Right renal cortex interstitium (tissue), 3 donors: ENCODE results near the gene HACD4. TPM values are rescaled to one million over a fixed set of nuclear protein-coding genes. Genes with fewer than 3 reads are reported as not detected.
"Not testable (repeated sequence)": the region's sequence is repeated elsewhere in the genome, so short reads cannot be mapped to it uniquely, and the experiment has no call there.

Experiments used
- DNase-seq, 3 donors: peaks; one replicate each; pipeline ENCODE4 v3.0.0-alpha.2; 2013; ENCODE audit warnings: low read depth in 3 of 3, low spot score in 2 of 3
- polyA plus RNA-seq, 3 donors: library from polyadenylated mRNA; unstranded; fragments of 120-200 nt; gene quantifications; one replicate each; pipeline ENCODE4 v1.2.1, GENCODE V29; 2013; ENCODE audit not compliant: insufficient read length in 3 of 3

The HACD4 gene
- polyA plus RNA-seq, 3 donors: 2.8 to 3.4 (median 3.1) TPM

DNA sequence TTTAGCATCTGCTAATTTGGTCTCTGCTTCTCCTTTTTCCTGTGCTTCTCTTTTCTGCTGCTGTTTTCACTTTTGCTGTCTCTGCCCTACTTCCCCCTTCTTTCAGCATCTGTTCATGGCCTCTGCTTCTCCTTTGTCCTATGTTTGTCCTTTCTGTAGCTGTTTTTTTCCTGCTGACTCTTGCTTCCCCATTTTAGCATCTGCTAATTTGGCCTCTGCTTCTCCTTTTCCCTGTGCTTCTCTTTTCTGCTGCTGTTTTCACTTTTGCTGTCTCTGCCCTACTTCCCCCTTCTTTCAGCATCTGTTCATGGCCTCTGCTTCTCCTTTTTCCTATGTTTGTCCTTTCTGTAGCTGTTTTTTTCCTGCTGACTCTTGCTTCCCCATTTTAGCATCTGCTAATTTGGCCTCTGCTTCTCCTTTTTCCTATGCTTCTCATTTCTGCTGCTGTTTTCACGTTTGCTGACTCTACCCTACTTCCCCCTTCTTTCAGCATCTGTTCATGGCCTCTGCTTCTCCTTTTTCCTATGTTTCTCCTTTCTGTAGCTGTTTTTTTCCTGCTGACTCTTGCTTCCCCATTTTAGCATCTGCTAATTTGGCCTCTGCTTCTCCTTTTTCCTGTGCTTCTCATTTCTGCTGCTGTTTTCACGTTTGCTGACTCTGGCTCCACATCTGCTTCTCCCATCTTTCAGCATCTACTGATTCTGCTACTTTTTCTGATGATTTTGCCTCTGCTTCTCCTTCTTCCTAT, 57.1 kb downstream of the HACD4 start:
- DNase-seq: not testable (repeated sequence)

DNA sequence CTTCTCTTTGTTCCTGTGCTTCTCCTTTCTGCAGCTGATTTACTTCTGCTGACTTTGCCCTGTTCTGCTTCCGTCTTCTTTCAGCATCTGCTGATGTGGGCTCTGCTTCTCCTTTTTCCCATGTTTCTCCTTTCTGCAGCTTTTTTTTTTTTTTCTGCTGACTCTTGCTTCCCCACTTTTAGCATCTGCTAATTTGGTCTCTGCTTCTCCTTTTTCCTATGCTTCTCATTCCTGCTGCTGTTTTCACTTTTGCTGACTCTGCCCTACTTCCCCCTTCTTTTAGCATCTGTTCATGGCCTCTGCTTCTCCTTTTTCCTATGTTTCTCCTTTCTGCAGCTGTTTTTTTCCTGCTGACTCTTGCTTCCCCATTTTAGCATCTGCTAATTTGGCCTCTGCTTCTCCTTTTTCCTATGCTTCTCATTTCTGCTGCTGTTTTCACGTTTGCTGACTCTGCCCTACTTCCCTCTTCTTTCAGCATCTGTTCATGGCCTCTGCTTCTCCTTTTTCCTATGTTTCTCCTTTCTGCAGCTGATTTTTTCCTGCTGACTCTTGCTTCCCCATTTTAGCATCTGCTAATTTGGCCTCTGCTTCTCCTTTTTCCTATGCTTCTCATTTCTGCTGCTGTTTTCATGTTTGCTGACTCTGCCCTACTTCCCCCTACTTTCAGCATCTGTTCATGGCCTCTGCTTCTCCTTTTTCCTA, 58.0 kb downstream of the HACD4 start:
- DNase-seq: not testable (repeated sequence)

DNA sequence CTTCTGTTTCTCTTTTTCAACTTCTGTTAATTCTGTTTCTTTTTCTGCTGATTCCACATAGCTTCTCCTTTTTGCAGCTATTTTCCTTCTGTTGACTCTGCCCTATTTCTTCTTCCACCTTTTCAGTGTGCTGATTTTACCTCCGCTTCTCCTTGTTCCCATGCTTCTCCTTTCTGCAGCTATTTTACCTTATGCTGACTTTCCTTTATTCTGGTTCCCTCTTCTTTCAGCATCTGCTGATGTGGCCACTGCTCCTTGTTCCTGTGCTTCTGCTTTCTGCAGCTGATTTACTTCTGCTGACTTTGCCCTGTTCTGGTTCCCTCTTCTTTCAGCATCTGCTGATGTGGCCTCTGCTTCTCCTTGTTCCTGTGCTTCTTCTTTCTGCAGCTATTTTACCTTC, 58.8 kb downstream of the HACD4 start:
- DNase-seq: no peak

DNA sequence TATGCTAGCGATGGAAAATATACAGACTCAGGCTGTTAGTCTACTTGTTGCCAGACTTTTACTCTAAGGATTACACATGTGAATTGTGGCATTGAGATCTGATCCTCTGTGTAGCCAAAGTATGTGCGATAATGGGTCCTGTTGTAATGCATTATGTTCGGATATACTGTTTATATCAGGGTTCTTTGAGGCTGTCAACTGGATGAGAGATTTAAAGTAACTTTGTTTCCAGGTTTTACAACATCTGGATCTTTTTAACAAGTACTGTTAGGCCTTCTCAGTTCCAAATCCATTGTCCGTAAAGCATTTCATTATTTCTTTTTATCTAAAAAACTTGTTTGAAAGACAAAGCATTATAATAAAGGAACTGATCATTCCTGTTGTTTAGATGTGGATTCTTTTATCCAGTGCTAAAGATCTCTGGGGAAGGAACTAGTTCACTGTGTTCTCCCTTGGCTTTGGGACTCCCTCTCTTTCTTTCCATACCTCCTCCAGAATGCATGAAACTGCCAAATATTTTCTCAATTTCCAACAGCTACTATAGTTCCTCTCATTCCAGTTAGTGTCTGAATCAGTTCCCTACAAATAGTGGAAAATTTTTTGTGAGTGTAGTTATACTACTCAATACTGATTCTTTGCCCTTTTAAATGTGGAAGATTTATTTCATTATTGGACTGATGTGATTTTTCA, 68.8 kb downstream of the HACD4 start:
- DNase-seq: no peak

DNA sequence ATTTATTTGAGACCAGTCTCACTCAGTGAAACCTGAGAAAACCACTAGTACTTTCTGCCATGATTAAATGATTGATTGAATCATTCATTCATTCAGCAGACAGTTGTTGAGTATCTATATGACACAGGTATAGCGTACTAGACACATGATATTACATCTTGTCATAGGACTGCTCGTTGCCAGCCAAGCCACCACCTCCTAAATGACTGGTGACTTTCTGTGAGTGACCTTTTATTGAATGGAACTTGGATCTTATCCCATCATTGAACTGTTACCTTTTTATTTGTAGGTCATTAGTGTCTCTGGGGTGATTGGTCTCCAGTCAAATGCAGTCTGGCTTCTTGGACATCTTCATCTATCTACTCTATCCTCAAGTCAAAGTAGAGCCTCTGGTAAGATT, 80.7 kb downstream of the HACD4 start:
- DNase-seq: no peak

Other genes starting within 250 kb of the HACD4 start
- not detected for gene IFNB1, start 46.3 kb upstream of the HACD4 start, polyA plus RNA-seq
- not detected for gene IFNW1, start 110.2 kb upstream of the HACD4 start, polyA plus RNA-seq
- not detected for gene IFNA21, start 135.0 kb upstream of the HACD4 start, polyA plus RNA-seq
- gene IFNA4, start 155.9 kb upstream of the HACD4 start, polyA plus RNA-seq: not detected
- not detected for gene IFNA7, start 170.6 kb upstream of the HACD4 start, polyA plus RNA-seq
- not detected for gene IFNA10, start 175.5 kb upstream of the HACD4 start, polyA plus RNA-seq
- gene IFNA16, start 185.7 kb upstream of the HACD4 start, polyA plus RNA-seq: not detected
- not detected for gene IFNA17, start 196.6 kb upstream of the HACD4 start, polyA plus RNA-seq
- gene IFNA14, start 208.4 kb upstream of the HACD4 start, polyA plus RNA-seq: not detected